SK-N-SH (cell line): ENCODE results near the gene CYP46A1.
"Not testable (repeated sequence)": the region's sequence is repeated elsewhere in the genome, so short reads cannot be mapped to it uniquely, and the experiment has no call there.

Source experiments
- MXI1 ChIP-seq: IDR thresholded peaks from 2 replicates; pipeline ENCODE4 v1.6.1; 2012; ENCODE audit warnings: mild to moderate bottlenecking, low read depth, low read length, improper control_type of control experiment
- POLR2AphosphoS5 ChIP-seq: IDR thresholded peaks from 2 replicates; pipeline ENCODE4 v1.6.1; 2012; ENCODE audit warnings: low read depth, low read length
- RAD21 ChIP-seq: IDR thresholded peaks from 2 replicates; pipeline ENCODE4 v1.6.1; 2012; ENCODE audit warnings: mild to moderate bottlenecking, low read length
- SMC3 ChIP-seq: IDR thresholded peaks from 2 replicates; pipeline ENCODE4 v1.6.1; 2012; ENCODE audit warnings: low read depth, low read length, improper control_type of control experiment
- TF ChIP-seq, protein P1 (sequence below): fragments of 200-600 bp; sonication (generic); IDR thresholded peaks from 2 replicates; pipeline ENCODE4 v1.6.1; 2017; ENCODE audit warnings: antibody characterized with exemption, mild to moderate bottlenecking, moderate library complexity
- TF ChIP-seq, protein P2 (sequence below): IDR thresholded peaks from 2 replicates; pipeline ENCODE4 v1.4.0; 2012; ENCODE audit warnings: low read depth

DNA sequence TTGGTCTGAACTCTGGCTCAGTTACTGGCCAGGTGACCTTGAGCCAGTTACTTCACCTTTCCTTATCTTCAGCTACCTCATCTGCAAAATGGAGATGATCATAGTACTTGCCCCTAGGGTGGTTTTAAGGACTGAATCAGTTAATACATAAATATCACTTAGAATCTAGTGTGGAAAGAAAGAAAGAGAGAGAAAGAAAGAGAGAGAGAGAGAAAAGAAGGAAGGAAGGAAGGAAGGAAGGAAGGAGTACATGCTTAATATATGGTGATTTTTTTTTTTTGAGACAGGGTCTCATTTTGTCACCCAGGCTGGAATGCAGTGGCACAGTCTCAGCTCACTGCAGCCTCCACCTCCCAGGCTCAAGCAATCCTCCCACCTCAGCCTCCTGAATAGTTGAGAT, 22.9 kb upstream of the CYP46A1 start:
- TF ChIP-seq, protein P1, sequence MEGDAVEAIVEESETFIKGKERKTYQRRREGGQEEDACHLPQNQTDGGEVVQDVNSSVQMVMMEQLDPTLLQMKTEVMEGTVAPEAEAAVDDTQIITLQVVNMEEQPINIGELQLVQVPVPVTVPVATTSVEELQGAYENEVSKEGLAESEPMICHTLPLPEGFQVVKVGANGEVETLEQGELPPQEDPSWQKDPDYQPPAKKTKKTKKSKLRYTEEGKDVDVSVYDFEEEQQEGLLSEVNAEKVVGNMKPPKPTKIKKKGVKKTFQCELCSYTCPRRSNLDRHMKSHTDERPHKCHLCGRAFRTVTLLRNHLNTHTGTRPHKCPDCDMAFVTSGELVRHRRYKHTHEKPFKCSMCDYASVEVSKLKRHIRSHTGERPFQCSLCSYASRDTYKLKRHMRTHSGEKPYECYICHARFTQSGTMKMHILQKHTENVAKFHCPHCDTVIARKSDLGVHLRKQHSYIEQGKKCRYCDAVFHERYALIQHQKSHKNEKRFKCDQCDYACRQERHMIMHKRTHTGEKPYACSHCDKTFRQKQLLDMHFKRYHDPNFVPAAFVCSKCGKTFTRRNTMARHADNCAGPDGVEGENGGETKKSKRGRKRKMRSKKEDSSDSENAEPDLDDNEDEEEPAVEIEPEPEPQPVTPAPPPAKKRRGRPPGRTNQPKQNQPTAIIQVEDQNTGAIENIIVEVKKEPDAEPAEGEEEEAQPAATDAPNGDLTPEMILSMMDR: not testable (repeated sequence)
- not testable (repeated sequence) for TF ChIP-seq SMC3, MXI1, POLR2AphosphoS5, RAD21
- TF ChIP-seq, protein P2, sequence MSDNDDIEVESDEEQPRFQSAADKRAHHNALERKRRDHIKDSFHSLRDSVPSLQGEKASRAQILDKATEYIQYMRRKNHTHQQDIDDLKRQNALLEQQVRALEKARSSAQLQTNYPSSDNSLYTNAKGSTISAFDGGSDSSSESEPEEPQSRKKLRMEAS: not testable (repeated sequence)
